Esophagus muscularis mucosa (tissue), 4 donors: ENCODE data around the gene MMADHC. TPM values are rescaled to one million over a fixed set of nuclear protein-coding genes. Genes with fewer than 3 reads are reported as not detected.

Experiments used
- DNase-seq: peaks from one replicate; pipeline ENCODE4 v3.0.0-alpha.2; 2017; ENCODE audit errors: extremely low spot score
- H3K27ac ChIP-seq, 4 donors: fragments of 200-600 bp; sonication (generic); replicated peaks in 1 of 4; 1 replicate in 3 of 4; 2 replicates in 1 of 4; pipeline ENCODE4 v1.5.1; 2016 to 2019; ENCODE audit warnings: mild to moderate bottlenecking in 1 of 4
- H3K27me3 ChIP-seq, 4 donors: fragments of 200-600 bp; sonication (generic); one replicate each; pipeline versions ENCODE4 v1.5.1 to v1.6.0; 2016 to 2019
- H3K36me3 ChIP-seq, 4 donors: fragments of 200-600 bp; sonication (generic); one replicate each; pipeline ENCODE4 v1.5.1; 2016 to 2019
- H3K4me1 ChIP-seq, 4 donors: fragments of 200-600 bp; sonication (generic); one replicate each; pipeline ENCODE4 v1.5.1; 2016 to 2019
- H3K4me3 ChIP-seq, 4 donors: fragments of 200-600 bp; sonication (generic); 1 replicate in 2 of 4; 2 replicates in 2 of 4; pipeline ENCODE4 v1.5.1; 2016 to 2019; ENCODE audit warnings: mild to moderate bottlenecking in 4 of 4, moderate library complexity in 1 of 4
- H3K9me3 ChIP-seq, 4 donors: fragments of 200-600 bp; sonication (generic); 1 replicate in 3 of 4; 2 replicates in 1 of 4; pipeline ENCODE4 v1.5.1; 2016 to 2019
- CTCF ChIP-seq, 3 experiments: fragments of 200-600 bp in 2 of 3; fragments of 450-650 bp in 1 of 3; sonication (generic) in 2 of 3; IDR thresholded peaks; one replicate each; pipeline ENCODE4 v1.5.1; 2017 to 2019; ENCODE audit warnings: antibody characterized with exemption in 3 of 3, mild to moderate bottlenecking in 2 of 3, moderate library complexity in 1 of 3
- EP300 ChIP-seq: sonication (generic); formaldehyde crosslinking; IDR thresholded peaks from one replicate; pipeline ENCODE4 v1.6.1; 2017; ENCODE audit warnings: antibody characterized with exemption
- POLR2A ChIP-seq: fragments of 450-650 bp; IDR thresholded peaks from one replicate; pipeline ENCODE4 v1.6.1; 2017; ENCODE audit warnings: antibody characterized with exemption, moderate library complexity, mild to moderate bottlenecking, low read depth
- POLR2AphosphoS5 ChIP-seq, 2 donors: sonication (generic); formaldehyde crosslinking; IDR thresholded peaks; one replicate each; pipeline ENCODE4 v1.6.1; 2017; ENCODE audit warnings: antibody characterized with exemption in 2 of 2
- WGBS: methylation state at CpG from one replicate; pipeline ENCODE4 v1.1.5; 2018; 5-methylcytosine and 5-hydroxymethylcytosine counted together
- intact Hi-C: fragments of 100-400 bp; cut with DNase I; formaldehyde crosslinking; loops from one replicate; pipeline ENCODE4 v1.15.1; 2023
- total RNA-seq, 4 donors: library from RNA; depleted of rRNA; stranded (reverse); fragments of >200 nt; gene quantifications; one replicate each; pipeline versions ENCODE4 v1.1.0 to v1.2.1, GENCODE V29; 2016

The MMADHC gene
- total RNA-seq, 4 donors from 2014 or later: 96.5 to 184 (median 133) TPM

GRCh38 chr2:149585166-149585885, 2.2 kb downstream of the MMADHC start:
- H3K4me3 ChIP-seq: peak overlapping the region; percentile 2 to 86 (median 76)
- WGBS: 96% methylated on average over 2 of the region's 2 CpGs

GRCh38 chr2:149579972-149580882, 7.3 kb downstream of the MMADHC start:
- H3K4me1 ChIP-seq: peaks cover 14 to 50% (median 34%) of the 10 kb centered on the region in 4 donors
- H3K36me3 ChIP-seq: peaks cover 16 to 84% (median 55%) of the 10 kb centered on the region in 4 donors
- TF ChIP-seq POLR2A (no peak), EP300 (no peak), CTCF (IDR thresholded peaks at IDR 0.05) (no peak)
- DNase-seq: no peak
- intact Hi-C loops: no loop called here
- H3K27ac ChIP-seq: no peak overlapping the region
- no peaks in the 10 kb centered on the region for H3K9me3 ChIP-seq
- H3K4me3 ChIP-seq: no peak overlapping the region
- H3K27me3 ChIP-seq: no peaks in the 10 kb centered on the region
- 82% methylated on average over 7 of the region's 7 CpGs for WGBS

More at GRCh38 chr2:149585166-149585885, 2.2 kb downstream of the MMADHC start:
- TF ChIP-seq POLR2A (no peak), EP300 (no peak), CTCF (IDR thresholded peaks at IDR 0.05) (no peak), POLR2AphosphoS5 (IDR thresholded peaks at IDR 0.05) (no peak)
- Histone ChIP-seq H3K27ac (no peak overlapping the region), H3K9me3 (no peaks in the 10 kb centered on the region), H3K36me3 (peaks cover 0 to 33% (median 16%) of the 10 kb centered on the region in 4 donors), H3K27me3 (no peaks in the 10 kb centered on the region), H3K4me1 (peaks cover 14 to 51% (median 44%) of the 10 kb centered on the region in 4 donors)
- no peak for DNase-seq
- intact Hi-C loops: no loop called here

GRCh38 chr2:149577269-149577668, 10.3 kb downstream of the MMADHC start:
- no peaks in the 10 kb centered on the region for H3K9me3 ChIP-seq
- peaks cover 16 to 88% (median 65%) of the 10 kb centered on the region in 4 donors for H3K36me3 ChIP-seq
- TF ChIP-seq EP300 (no peak), POLR2A (no peak), POLR2AphosphoS5 (IDR thresholded peaks at IDR 0.05) (no peak), CTCF (IDR thresholded peaks at IDR 0.05) (no peak)
- H3K4me3 ChIP-seq: no peak overlapping the region
- H3K27ac ChIP-seq: no peak overlapping the region
- DNase-seq: no peak
- H3K4me1 ChIP-seq: peaks cover 8 to 37% (median 27%) of the 10 kb centered on the region in 4 donors
- intact Hi-C loops: no loop called here
- WGBS: 88% methylated on average over 2 of the region's 2 CpGs
- H3K27me3 ChIP-seq: no peaks in the 10 kb centered on the region

GRCh38 chr2:149575752-149576151, 11.8 kb downstream of the MMADHC start:
- intact Hi-C loops: no loop called here
- TF ChIP-seq POLR2AphosphoS5 (IDR thresholded peaks at IDR 0.05): no peak
- TF ChIP-seq POLR2A: no peak
- no peak for TF ChIP-seq CTCF (IDR thresholded peaks at IDR 0.05)
- TF ChIP-seq EP300: no peak
- peaks cover 9 to 37% (median 28%) of the 10 kb centered on the region in 4 donors for H3K4me1 ChIP-seq
- H3K4me3 ChIP-seq: no peak overlapping the region
- no peak for DNase-seq
- no peaks in the 10 kb centered on the region for H3K9me3 ChIP-seq
- H3K27ac ChIP-seq: no peak overlapping the region
- 71% methylated on average over 2 of the region's 2 CpGs for WGBS
- no peaks in the 10 kb centered on the region for H3K27me3 ChIP-seq
- H3K36me3 ChIP-seq: peaks cover 16 to 80% (median 57%) of the 10 kb centered on the region in 4 donors
